Ishikawa (cell line): ENCODE data around the gene PRR5.

ENCODE experiments used
- CEBPB ChIP-seq: IDR thresholded peaks from 2 replicates; pipeline ENCODE4 v1.6.1; 2012
- CREB1 ChIP-seq: IDR thresholded peaks from 2 replicates; pipeline ENCODE4 v1.6.1; 2012; ENCODE audit warnings: low read depth
- EGR1 ChIP-seq: IDR thresholded peaks from 2 replicates; pipeline ENCODE4 v1.6.1; 2012
- EP300 ChIP-seq: IDR thresholded peaks from 2 replicates; pipeline ENCODE4 v1.6.1; 2012; ENCODE audit warnings: borderline replicate concordance
- FOXM1 ChIP-seq: IDR thresholded peaks from 2 replicates; pipeline ENCODE4 v1.6.1; 2012; ENCODE audit warnings: low read depth, borderline replicate concordance
- NFIC ChIP-seq: IDR thresholded peaks from 2 replicates; pipeline ENCODE4 v1.6.1; 2012
- RAD21 ChIP-seq: IDR thresholded peaks from 2 replicates; pipeline ENCODE4 v1.6.1; 2012; ENCODE audit warnings: low read depth
- TAF1 ChIP-seq: IDR thresholded peaks from 2 replicates; pipeline ENCODE4 v1.6.1; 2012; ENCODE audit warnings: low read depth, mild to moderate bottlenecking
- TCF12 ChIP-seq: IDR thresholded peaks from 2 replicates; pipeline ENCODE4 v1.6.1; 2012; ENCODE audit warnings: low read depth
- TEAD4 ChIP-seq: IDR thresholded peaks from 2 replicates; pipeline ENCODE4 v1.6.1; 2012
- YY1 ChIP-seq: IDR thresholded peaks from 2 replicates; pipeline ENCODE4 v1.6.1; 2012; ENCODE audit warnings: low read depth
- ZBTB7A ChIP-seq: IDR thresholded peaks from 2 replicates; pipeline ENCODE4 v1.6.1; 2012; ENCODE audit warnings: low read depth
- TF ChIP-seq, protein P1 (sequence below): IDR thresholded peaks from 2 replicates; pipeline ENCODE4 v1.6.1; 2012
- TF ChIP-seq, protein P2 (sequence below): IDR thresholded peaks from 2 replicates; pipeline ENCODE4 v1.6.1; 2012
- TF ChIP-seq, protein P3 (sequence below): IDR thresholded peaks from 2 replicates; pipeline ENCODE4 v1.6.1; 2012; ENCODE audit warnings: low read depth, mild to moderate bottlenecking

PRR5 gene

DNA sequence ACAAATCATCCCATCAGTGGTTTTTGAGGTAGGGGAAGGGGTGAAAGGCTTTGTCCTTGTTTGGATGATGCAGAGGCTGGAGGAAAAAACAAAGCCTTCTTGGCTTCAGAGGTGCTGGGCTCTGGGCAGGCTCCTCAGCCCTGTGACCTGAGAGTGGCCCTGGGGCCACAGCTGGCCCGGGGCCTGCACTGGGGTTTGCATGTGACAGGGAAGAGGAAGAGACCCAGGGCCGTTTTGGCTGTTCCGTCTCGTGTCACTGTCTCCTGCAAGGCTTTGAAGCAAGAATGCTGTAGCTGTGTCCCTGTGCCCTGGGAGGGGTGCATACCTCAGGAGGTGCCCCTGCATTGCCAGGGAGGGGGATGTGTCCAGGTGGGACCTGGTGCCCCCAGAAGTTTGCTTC is 63.0 kb downstream of the PRR5 start:
- TF ChIP-seq EGR1 (no peak), TAF1 (no peak), CREB1 (no peak), NFIC (no peak), YY1 (no peak), TCF12 (no peak), FOXM1 (no peak), TEAD4 (no peak), ZBTB7A (no peak), CEBPB (no peak)
- TF ChIP-seq, protein P1, sequence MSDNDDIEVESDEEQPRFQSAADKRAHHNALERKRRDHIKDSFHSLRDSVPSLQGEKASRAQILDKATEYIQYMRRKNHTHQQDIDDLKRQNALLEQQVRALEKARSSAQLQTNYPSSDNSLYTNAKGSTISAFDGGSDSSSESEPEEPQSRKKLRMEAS, result no peak
- TF ChIP-seq, protein P2, sequence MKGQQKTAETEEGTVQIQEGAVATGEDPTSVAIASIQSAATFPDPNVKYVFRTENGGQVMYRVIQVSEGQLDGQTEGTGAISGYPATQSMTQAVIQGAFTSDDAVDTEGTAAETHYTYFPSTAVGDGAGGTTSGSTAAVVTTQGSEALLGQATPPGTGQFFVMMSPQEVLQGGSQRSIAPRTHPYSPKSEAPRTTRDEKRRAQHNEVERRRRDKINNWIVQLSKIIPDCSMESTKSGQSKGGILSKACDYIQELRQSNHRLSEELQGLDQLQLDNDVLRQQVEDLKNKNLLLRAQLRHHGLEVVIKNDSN, result no peak
- TF ChIP-seq, protein P3, sequence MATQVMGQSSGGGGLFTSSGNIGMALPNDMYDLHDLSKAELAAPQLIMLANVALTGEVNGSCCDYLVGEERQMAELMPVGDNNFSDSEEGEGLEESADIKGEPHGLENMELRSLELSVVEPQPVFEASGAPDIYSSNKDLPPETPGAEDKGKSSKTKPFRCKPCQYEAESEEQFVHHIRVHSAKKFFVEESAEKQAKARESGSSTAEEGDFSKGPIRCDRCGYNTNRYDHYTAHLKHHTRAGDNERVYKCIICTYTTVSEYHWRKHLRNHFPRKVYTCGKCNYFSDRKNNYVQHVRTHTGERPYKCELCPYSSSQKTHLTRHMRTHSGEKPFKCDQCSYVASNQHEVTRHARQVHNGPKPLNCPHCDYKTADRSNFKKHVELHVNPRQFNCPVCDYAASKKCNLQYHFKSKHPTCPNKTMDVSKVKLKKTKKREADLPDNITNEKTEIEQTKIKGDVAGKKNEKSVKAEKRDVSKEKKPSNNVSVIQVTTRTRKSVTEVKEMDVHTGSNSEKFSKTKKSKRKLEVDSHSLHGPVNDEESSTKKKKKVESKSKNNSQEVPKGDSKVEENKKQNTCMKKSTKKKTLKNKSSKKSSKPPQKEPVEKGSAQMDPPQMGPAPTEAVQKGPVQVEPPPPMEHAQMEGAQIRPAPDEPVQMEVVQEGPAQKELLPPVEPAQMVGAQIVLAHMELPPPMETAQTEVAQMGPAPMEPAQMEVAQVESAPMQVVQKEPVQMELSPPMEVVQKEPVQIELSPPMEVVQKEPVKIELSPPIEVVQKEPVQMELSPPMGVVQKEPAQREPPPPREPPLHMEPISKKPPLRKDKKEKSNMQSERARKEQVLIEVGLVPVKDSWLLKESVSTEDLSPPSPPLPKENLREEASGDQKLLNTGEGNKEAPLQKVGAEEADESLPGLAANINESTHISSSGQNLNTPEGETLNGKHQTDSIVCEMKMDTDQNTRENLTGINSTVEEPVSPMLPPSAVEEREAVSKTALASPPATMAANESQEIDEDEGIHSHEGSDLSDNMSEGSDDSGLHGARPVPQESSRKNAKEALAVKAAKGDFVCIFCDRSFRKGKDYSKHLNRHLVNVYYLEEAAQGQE, result no peak

DNA sequence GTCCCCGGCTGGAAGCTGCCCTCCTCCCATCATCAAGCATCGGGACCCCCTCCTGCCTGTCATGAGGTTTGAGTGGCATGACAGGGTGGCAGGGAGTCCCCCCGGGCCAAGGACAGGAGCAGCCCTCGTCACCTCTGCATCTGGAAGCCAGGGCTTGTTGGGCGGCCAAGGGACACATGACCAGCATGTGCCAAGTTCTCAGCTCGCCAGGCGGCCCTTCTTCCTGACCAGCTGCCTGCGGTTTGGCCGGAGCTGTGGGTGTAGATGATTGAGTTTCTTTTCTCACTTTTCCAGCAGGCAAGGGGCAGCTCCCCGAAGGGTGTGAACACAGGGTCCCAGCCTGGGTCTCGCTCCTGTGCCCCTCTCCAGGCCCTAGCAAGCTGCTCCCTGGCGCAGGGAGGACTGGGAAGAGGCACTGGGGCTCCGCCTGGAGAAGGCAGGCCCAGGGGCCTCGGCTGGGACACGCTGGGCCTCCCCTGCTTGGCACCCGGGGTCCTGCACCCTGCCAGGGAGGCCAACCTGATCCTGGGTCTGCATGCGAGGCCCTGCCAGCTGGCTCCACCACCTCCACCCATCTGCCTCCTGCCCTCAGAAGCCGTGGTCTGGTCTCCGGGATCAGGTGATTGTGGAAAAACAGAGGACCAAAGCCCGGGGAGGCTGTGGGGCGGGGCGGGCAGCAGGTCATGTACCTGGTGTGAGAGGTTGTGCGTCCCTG is 63.7 kb downstream of the PRR5 start:
- TF ChIP-seq TCF12 (no peak), NFIC (no peak), EGR1 (no peak)
- TF ChIP-seq, protein P3, result no peak

DNA sequence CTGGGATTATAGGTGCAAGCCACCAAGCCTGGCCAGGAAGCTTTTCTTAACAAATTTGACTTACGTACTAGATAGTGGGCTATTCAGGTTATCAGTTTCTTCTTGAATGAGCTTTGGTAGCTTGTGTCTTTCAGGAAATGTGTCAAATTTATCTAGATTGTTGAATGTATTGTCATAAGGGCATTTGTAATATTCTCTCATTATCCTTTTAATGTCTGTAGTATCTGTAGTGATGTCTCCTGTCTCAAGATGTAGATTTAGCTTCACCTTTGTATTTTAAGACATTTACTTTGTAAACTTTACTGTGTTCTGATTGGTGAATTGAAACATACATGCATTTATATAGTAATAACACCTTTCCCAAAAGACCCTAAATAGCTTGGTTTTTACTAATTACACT is 71.1 kb downstream of the PRR5 start:
- TF ChIP-seq CEBPB (no peak), ZBTB7A (no peak), FOXM1 (no peak), YY1 (no peak), NFIC (no peak), TAF1 (no peak), TEAD4 (no peak), RAD21 (no peak), EP300 (no peak), CREB1 (no peak), TCF12 (no peak), EGR1 (no peak)
- TF ChIP-seq, protein P2, result no peak
- TF ChIP-seq, protein P3, result no peak
- TF ChIP-seq, protein P1, result no peak

DNA sequence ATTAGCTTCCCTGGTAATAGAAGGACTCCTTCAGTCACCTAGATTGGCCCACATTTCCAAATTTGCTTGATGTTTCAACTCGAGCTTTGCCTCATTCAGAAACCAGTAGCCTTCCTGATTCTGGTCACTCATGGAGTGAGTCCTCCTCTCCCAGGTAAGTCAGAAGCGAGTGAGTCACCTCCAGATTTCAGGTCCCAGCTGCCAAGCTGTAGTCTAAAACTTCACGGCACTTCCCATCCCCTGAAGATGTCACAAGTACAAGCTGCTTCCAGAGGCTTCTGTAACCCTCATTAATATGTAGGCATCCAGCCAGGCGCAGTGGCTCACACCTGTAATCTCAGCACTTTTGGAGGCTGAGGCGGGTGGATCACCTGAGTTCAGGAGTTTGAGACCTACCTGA is 73.9 kb downstream of the PRR5 start:
- no peak for TF ChIP-seq TAF1
- TF ChIP-seq, protein P1, result no peak
- no peak for TF ChIP-seq TEAD4
- no peak for TF ChIP-seq CEBPB
- TF ChIP-seq CREB1, result no peak
- TF ChIP-seq NFIC, result no peak
- TF ChIP-seq, protein P3, result no peak
- TF ChIP-seq EP300, result no peak
- no peak for TF ChIP-seq RAD21
- TF ChIP-seq TCF12, result no peak
- no peak for TF ChIP-seq FOXM1
- no peak for TF ChIP-seq ZBTB7A
- TF ChIP-seq YY1, result no peak
- TF ChIP-seq, protein P2, result no peak
- no peak for TF ChIP-seq EGR1
